Endodermal cell (in vitro differentiated cells): ENCODE measurements around the gene PKP3. TPM values are rescaled to one million over a fixed set of nuclear protein-coding genes. Genes with fewer than 3 reads are reported as not detected.

ENCODE experiments used
- DNase-seq: peaks from one replicate; pipeline ENCODE4 v3.0.0-alpha.2; 2017
- H3K27ac ChIP-seq: 2 replicates; pipeline ENCODE4 v1.5.1; 2013; ENCODE audit warnings: mild to moderate bottlenecking, low read depth, low read length, moderate library complexity
- H3K27me3 ChIP-seq: 2 replicates; pipeline ENCODE4 v1.6.1; 2013; ENCODE audit warnings: mild to moderate bottlenecking, low read length, moderate library complexity; ENCODE audit not compliant: insufficient read depth, control insufficient read depth, poor library complexity, severe bottlenecking
- H3K36me3 ChIP-seq: 2 replicates; pipeline ENCODE4 v1.7.0; 2013; ENCODE audit warnings: mild to moderate bottlenecking, low read length, moderate library complexity; ENCODE audit not compliant: control insufficient read depth, insufficient read depth
- H3K4me1 ChIP-seq: one replicate; pipeline ENCODE4 v1.7.0; 2013; ENCODE audit warnings: low read length; ENCODE audit not compliant: control insufficient read depth, insufficient read depth
- H3K4me3 ChIP-seq: 2 replicates; pipeline ENCODE4 v1.5.1; 2013; ENCODE audit warnings: mild to moderate bottlenecking, low read length, moderate library complexity
- H3K9ac ChIP-seq: 2 replicates; pipeline ENCODE4 v1.6.1; 2013; ENCODE audit warnings: mild to moderate bottlenecking, low read length, moderate library complexity; ENCODE audit not compliant: poor library complexity, severe bottlenecking; ENCODE audit errors: extremely low read depth
- H3K9me3 ChIP-seq: 2 replicates; pipeline ENCODE4 v1.6.1; 2013; ENCODE audit warnings: mild to moderate bottlenecking, low read length, moderate library complexity; ENCODE audit not compliant: control insufficient read depth
- H3K27ac Mint-ChIP-seq: 2 replicates; pipeline ENCODE4 v1.8.0; 2020; ENCODE audit warnings: mixed read lengths
- H3K27me3 Mint-ChIP-seq: 2 replicates; pipeline ENCODE4 v1.8.0; 2021; ENCODE audit warnings: mild to moderate bottlenecking, mixed read lengths; ENCODE audit not compliant: insufficient read depth
- H3K36me3 Mint-ChIP-seq: 2 replicates; pipeline ENCODE4 v1.8.0; 2020; ENCODE audit warnings: low read depth, mixed read lengths
- H3K4me1 Mint-ChIP-seq: 2 replicates; pipeline ENCODE4 v1.8.0; 2020; ENCODE audit warnings: mixed read lengths
- H3K4me3 Mint-ChIP-seq: 2 replicates; pipeline ENCODE4 v1.8.0; 2020; ENCODE audit warnings: mild to moderate bottlenecking, moderate library complexity, mixed read lengths
- H3K9me3 Mint-ChIP-seq: 2 replicates; pipeline ENCODE4 v1.8.0; 2020; ENCODE audit warnings: mild to moderate bottlenecking, mixed read lengths
- WGBS, 2 experiments: methylation state at CpG; one replicate each; pipeline versions ENCODE4 v1.1.5 to v1.1.7; 2013; ENCODE audit warnings: missing lambda C conversion rate in 2 of 2, mixed read lengths in 1 of 2; ENCODE audit not compliant: insufficient coverage in 1 of 2, insufficient read length in 1 of 2; 5-methylcytosine and 5-hydroxymethylcytosine counted together
- total RNA-seq, 2 donors: library from RNA; stranded (reverse); fragmentation: NEBNext Ultra II Directional in 1 of 2; extraction: Animal tissue kit (Norgen Biotek cat#: 25700) in 1 of 2; gene quantifications; 2 replicates in 1 of 2; 3 replicates in 1 of 2; pipeline ENCODE4 v1.2.1, GENCODE V29; 2021
- TF ChIP-seq, protein P1 (sequence below): fragments of 200-600 bp; sonication (generic); conservative IDR thresholded peaks from 2 replicates; pipeline ENCODE4 v1.5.0; 2021; ENCODE audit warnings: antibody characterized with exemption, mild to moderate bottlenecking

PKP3 gene
- total RNA-seq, 2 donors from 2014 or later = 35.4 to 44.8 TPM

DNA sequence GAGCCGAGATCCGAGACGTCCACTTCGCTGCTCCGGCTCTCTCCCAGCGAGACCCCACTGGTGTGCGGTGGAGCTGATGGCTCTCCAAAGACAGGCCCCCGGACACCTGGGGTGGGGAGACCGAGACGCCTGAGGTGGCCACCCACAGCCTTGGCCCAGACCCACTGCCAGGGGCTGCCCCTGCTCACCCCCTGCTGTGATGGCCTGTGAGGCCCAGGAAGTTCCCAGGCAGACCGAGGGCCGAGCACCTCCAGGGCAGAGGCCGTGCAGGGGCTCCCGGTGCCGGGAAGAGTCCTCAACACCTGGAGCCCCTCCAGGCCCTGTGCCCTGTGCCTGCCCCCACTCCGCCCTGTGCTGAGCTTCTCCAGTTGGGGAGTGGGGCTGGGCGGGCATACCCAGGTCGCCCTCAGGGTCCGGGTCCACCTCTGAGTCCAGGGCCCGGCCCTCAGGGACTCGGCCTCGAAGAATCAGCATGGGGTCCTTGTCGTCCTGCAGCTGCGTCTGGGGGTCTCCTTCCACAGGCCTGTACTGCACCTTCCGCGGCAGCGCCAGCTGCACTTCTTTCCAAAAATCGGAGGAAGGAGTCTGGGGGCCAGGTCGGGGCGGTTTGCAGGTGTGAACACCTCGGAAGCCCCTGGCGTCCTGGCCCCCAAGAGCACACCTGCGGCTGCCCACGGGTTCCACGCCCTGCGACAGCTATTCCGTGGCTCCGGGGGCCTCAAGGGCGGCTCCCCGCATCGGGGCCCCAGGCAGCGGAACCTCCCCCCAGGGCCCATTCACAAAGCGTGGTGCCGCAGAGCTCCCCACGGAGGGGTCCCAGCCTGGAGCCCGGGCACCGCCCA is 12.2 kb downstream of the PKP3 start:
- Histone ChIP-seq H3K27ac (no peak overlapping the region), H3K4me1 (peaks cover 3% of the 10 kb centered on the region), H3K9ac (no peak overlapping the region), H3K36me3 (no peaks in the 10 kb centered on the region), H3K27me3 (no peaks in the 10 kb centered on the region), H3K4me3 (peak overlapping the region; percentile 72), H3K9me3 (no peaks in the 10 kb centered on the region)
- TF ChIP-seq, protein P1, sequence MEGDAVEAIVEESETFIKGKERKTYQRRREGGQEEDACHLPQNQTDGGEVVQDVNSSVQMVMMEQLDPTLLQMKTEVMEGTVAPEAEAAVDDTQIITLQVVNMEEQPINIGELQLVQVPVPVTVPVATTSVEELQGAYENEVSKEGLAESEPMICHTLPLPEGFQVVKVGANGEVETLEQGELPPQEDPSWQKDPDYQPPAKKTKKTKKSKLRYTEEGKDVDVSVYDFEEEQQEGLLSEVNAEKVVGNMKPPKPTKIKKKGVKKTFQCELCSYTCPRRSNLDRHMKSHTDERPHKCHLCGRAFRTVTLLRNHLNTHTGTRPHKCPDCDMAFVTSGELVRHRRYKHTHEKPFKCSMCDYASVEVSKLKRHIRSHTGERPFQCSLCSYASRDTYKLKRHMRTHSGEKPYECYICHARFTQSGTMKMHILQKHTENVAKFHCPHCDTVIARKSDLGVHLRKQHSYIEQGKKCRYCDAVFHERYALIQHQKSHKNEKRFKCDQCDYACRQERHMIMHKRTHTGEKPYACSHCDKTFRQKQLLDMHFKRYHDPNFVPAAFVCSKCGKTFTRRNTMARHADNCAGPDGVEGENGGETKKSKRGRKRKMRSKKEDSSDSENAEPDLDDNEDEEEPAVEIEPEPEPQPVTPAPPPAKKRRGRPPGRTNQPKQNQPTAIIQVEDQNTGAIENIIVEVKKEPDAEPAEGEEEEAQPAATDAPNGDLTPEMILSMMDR = no peak
- no peaks in the 10 kb centered on the region for H3K9me3 Mint-ChIP-seq
- WGBS, 2 experiments = 85 to 87% methylated on average over 38 to 47 of the region's 47 CpGs
- H3K27me3 Mint-ChIP-seq = peaks cover 2% of the 10 kb centered on the region
- no peak overlapping the region for H3K27ac Mint-ChIP-seq
- H3K4me1 Mint-ChIP-seq = peaks cover 2% of the 10 kb centered on the region
- no peak for DNase-seq
- peak overlapping the region; percentile 35 for H3K4me3 Mint-ChIP-seq
- peaks cover 7% of the 10 kb centered on the region for H3K36me3 Mint-ChIP-seq

DNA sequence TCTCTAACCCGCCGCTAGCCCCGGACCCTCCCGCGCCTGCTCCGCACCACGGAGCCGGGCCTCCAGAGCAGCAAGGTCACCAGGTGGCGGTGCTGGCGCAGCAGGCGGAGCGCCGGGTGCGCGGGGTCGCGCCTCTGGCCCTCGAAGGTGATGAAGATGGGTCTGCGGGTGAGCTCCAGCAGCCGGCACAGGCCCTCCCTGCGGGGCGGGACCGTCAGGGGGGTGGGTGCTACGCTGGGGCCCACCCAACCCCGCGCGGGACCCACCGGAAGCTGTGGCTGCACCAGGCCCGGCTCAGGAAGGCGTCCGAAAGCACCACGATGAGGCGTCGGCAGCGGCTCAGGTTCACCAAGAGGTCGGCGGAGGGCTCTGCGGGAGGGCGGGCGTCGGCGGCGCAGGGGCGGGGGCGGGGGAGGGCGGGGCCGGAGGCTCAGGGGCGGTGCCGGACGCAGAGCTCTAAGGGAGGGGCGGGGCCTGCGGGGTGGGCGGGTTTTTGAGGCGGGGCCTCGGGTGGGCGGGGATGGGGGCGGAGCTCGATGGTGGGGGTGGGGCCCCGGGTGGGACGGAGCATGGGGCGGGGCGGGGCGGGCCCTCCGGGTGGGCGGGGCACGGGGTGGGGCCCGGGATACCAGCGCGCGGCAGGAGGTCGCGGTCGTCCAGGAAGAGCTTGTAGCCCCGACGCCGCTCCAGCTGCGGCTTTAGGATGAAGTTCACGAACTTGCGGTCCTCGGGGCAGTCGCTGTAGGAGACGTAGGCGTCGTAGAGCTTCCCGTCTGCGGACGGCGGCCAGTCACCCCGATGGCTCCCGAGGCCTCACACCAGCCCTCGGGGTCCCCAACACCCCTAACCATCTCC is 13.0 kb downstream of the PKP3 start:
- WGBS, 2 experiments = 19 to 20% methylated on average over 37 to 66 of the region's 91 CpGs
- Histone ChIP-seq H3K4me3 (peak overlapping the region; percentile 72), H3K4me1 (peaks cover 3% of the 10 kb centered on the region), H3K27me3 (no peaks in the 10 kb centered on the region), H3K9me3 (no peaks in the 10 kb centered on the region), H3K36me3 (no peaks in the 10 kb centered on the region), H3K9ac (no peak overlapping the region), H3K27ac (no peak overlapping the region)
- Mint-ChIP-seq H3K27me3 (peaks cover 2% of the 10 kb centered on the region), H3K27ac (no peak overlapping the region), H3K9me3 (no peaks in the 10 kb centered on the region), H3K36me3 (peaks cover 7% of the 10 kb centered on the region), H3K4me3 (peak overlapping the region; percentile 21), H3K4me1 (peaks cover 2% of the 10 kb centered on the region)
- TF ChIP-seq, protein P1 = peak; percentile 54
- peak; percentile 96 for DNase-seq

DNA sequence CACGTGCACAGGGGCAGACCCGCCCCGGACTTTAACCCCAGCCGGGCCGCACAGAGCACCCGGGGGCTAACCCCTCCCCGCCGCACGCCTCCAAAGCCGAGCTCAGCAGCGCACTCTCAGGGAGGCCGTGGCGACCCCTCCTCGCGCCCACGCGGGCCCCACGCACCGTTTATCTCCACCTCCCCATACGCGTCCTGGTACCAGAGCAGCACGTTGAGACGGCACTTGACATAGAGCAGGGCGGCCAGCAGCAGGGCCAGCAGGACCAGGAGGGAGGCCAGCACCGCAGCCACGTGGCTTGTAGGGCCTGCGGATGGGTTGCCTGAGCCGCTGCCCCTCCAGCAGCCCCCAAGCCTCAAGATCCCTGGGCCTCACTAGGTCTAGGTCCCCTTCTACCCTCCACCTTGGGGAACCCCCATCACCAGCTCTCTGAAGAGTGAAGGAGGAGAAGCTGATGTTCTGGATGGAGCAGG is 13.7 kb downstream of the PKP3 start:
- Mint-ChIP-seq H3K4me3 (no peak overlapping the region), H3K36me3 (peaks cover 7% of the 10 kb centered on the region), H3K4me1 (peaks cover 2% of the 10 kb centered on the region), H3K27ac (no peak overlapping the region), H3K27me3 (peaks cover 2% of the 10 kb centered on the region), H3K9me3 (no peaks in the 10 kb centered on the region)
- Histone ChIP-seq H3K27me3 (no peaks in the 10 kb centered on the region), H3K9me3 (no peaks in the 10 kb centered on the region), H3K4me3 (no peak overlapping the region), H3K9ac (no peak overlapping the region), H3K36me3 (no peaks in the 10 kb centered on the region), H3K27ac (no peak overlapping the region), H3K4me1 (peaks cover 3% of the 10 kb centered on the region)
- TF ChIP-seq, protein P1 = no peak
- no peak for DNase-seq
- WGBS, 2 experiments = 86 to 90% methylated on average over 12 to 28 of the region's 28 CpGs
